Nucleus accumbens (tissue), 56 donors: ENCODE results near the gene IGSF10.

Source experiments
- DNase-seq, 56 donors: peaks; one replicate each; lab custom pipeline; 2025; lab: John Stamatoyannopoulos, UW

The IGSF10 gene

GRCh38 chr3:151462278-151462780 is 1.5 kb upstream of the IGSF10 start:
- DNase-seq: no peak

- no peak for DNase-seq
These were observed 633 bp downstream of the IGSF10 start for GRCh38 chr3:151460228-151460627.

- DNase-seq: no peak
These were observed 1.5 kb downstream of the IGSF10 start for GRCh38 chr3:151459358-151459757.

GRCh38 chr3:151456065-151456464 is 4.8 kb downstream of the IGSF10 start:
- DNase-seq: no peak

- DNase-seq: no peak
These were observed 8.0 kb downstream of the IGSF10 start for GRCh38 chr3:151452841-151453240.

GRCh38 chr3:151452368-151452767 is 8.5 kb downstream of the IGSF10 start:
- no peak for DNase-seq

- no peak for DNase-seq
These were observed 14.9 kb downstream of the IGSF10 start for GRCh38 chr3:151446002-151446340.

- no peak for DNase-seq
These were observed 15.4 kb downstream of the IGSF10 start for GRCh38 chr3:151445273-151446001.

- no peak for DNase-seq
These were observed 17.3 kb downstream of the IGSF10 start for GRCh38 chr3:151443583-151443982.

- no peak for DNase-seq
These were observed 19.9 kb downstream of the IGSF10 start for GRCh38 chr3:151440940-151441339.

GRCh38 chr3:151439652-151440125 is 21.2 kb downstream of the IGSF10 start:
- peak in 10 of 56 donors; percentile 2 to 32 (median 8) for DNase-seq

- no peak for DNase-seq
These were observed 23.0 kb downstream of the IGSF10 start for GRCh38 chr3:151437906-151438305.

GRCh38 chr3:151436675-151437446 is 24.0 kb downstream of the IGSF10 start:
- no peak for DNase-seq

GRCh38 chr3:151434151-151434890 is 26.5 kb downstream of the IGSF10 start:
- no peak for DNase-seq

GRCh38 chr3:151432616-151433372 is 28.1 kb downstream of the IGSF10 start:
- no peak for DNase-seq

GRCh38 chr3:151431940-151432339 is 28.9 kb downstream of the IGSF10 start:
- DNase-seq: no peak

GRCh38 chr3:151430821-151431484 is 29.9 kb downstream of the IGSF10 start:
- no peak for DNase-seq

GRCh38 chr3:151428386-151428785 is 32.5 kb downstream of the IGSF10 start:
- no peak for DNase-seq

GRCh38 chr3:151426341-151426657 is 34.6 kb downstream of the IGSF10 start:
- no peak for DNase-seq
